Testis (tissue), 2 donors: Measurements from ENCODE around the gene TSPAN17.

ENCODE experiments used
- CTCF ChIP-seq, 3 experiments: fragments of 450-650 bp in 2 of 3; fragments of 200-600 bp in 1 of 3; sonication (generic) in 1 of 3; IDR thresholded peaks; one replicate each; pipeline ENCODE4 v1.5.1; 2016 to 2019; ENCODE audit warnings: antibody characterized with exemption in 3 of 3, mild to moderate bottlenecking in 2 of 3, moderate library complexity in 1 of 3
- POLR2A ChIP-seq: fragments of 450-650 bp; IDR thresholded peaks from one replicate; pipeline ENCODE4 v1.6.1; 2017; ENCODE audit warnings: antibody characterized with exemption, mild to moderate bottlenecking, moderate library complexity

GRCh38 chr5:176609724-176610434, 37.4 kb upstream of the TSPAN17 start, which contains the start of gene GPRIN1:
- no peak for TF ChIP-seq POLR2A
- TF ChIP-seq CTCF (IDR thresholded peaks at IDR 0.05), result peak in 1 of 3 experiments; percentile 20
